NCI-H446 treated with DMSO at 0.1 percent for 48 hours (cell line): ENCODE data around the gene AURKB.
"Not testable (repeated sequence)": the region's sequence is repeated elsewhere in the genome, so short reads cannot be mapped to it uniquely, and the experiment has no call there.

ENCODE experiments used
- DNase-seq: peaks from one replicate; lab custom pipeline; 2025; lab: John Stamatoyannopoulos, UW

The AURKB gene

DNA sequence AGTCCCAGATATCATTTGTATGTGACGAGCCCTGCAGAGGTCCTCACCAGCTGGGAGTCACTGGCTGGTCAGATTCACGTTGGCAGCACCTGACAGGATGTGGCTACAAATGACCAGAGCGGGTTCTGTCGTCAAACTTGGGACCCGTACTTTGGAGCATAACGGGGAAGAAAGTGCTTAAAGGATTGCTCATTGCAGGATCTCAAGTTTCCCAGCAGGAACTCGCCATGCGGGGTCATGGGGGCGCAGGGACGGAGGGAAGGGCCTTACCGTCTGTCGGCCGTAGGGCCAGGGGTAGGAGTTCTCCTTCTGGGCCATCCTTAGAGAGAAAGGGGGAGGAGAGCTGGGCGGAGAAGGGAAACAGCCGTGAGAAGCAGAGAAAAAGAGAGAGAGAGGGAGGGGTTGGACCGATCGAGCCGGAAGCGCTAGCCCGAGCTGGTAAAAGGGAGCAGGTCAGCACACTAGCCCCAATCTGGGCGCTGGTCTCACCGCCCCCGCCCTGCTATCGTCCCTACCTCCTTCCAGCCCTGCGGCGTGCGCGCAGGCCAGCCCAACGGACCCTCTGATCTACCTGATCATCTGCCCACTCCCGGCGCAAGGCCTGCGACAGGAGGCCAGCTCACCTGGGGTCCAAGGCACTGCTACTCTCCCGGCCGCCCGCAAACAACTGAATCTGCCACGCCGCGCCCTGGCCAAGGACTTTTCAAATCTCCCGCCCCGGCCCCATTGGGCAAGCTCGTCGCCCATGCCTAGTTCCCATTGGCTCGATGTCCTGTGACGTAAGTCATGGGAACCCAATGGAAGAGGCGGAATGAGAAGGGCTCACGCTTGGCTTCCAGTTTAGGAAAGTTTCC is at the start of gene AURKB:
TSS of gene AURKB (minus strand) at position 669 of the 854 bp plus-strand sequence. CDS start at position 318, 351 bp downstream.
- peak; percentile 89 for DNase-seq

DNA sequence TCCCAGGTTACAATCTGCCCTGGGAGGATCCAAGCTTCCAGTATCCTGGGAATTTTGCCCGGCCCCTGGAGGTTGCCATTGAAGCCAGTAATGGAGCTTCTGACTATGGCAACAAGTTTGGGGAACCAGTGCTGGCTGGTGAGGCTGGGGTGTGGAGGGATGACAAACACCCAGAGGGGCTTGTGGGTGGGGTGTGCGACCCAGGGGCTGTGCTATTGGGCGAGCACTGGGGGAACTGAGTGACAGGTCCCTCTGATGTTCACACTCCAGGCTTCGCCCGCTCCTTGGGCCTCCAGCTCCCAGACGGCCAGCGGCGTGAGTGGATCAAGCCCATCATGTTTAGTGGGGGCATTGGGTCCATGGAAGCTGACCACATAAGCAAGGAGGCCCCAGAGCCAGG is 47.4 kb upstream of the AURKB start:
- DNase-seq, result no peak

DNA sequence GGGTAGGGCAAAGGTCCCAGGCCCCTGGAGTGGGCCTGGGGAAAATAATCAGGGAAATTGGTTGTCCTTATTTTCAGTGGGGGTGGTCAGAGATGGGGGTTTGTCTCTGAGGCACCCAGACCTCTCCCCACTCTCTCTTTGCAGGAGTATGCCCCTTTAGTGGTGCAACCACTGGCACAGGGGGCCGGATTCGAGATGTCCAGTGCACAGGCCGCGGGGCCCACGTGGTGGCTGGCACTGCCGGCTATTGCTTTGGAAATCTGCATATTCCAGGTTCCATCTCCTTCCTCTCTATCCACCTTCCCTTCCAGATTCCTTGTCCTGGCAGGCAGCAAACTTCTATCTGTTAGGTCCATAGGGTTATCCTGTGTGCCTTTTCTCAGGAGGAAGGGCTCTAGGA is 46.3 kb upstream of the AURKB start:
- DNase-seq, result no peak

DNA sequence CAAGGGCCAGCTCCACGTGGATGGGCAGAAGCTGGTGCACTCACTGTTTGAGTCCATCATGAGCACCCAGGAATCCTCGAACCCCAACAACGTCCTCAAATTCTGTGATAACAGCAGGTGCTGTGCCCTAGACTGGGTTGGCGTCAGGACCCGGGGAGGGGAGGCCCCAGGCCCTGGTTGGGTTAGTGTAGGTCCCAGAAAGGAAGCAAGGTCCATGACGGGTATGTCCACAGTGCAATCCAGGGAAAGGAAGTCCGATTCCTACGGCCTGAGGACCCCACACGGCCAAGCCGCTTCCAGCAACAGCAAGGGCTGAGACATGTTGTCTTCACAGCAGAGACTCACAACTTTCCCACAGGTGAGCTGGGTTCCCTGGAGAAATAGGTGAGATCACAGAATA is 45.9 kb upstream of the AURKB start:
- no peak for DNase-seq

DNA sequence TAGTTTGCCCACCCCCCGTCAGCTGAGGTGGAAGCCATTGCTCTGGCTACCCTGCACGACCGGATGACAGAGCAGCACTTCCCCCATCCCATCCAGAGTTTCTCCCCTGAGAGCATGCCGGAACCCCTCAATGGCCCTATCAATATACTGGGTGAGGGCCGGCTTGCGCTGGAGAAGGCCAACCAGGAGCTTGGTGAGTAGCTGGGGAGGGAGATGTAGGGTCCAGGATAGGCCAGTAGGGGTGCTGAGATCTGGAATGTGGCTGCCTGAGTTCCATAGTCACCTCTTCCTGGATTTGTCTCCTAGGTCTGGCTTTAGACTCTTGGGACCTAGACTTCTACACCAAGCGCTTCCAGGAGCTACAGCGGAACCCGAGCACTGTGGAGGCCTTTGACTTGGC is 45.1 kb upstream of the AURKB start:
- no peak for DNase-seq

DNA sequence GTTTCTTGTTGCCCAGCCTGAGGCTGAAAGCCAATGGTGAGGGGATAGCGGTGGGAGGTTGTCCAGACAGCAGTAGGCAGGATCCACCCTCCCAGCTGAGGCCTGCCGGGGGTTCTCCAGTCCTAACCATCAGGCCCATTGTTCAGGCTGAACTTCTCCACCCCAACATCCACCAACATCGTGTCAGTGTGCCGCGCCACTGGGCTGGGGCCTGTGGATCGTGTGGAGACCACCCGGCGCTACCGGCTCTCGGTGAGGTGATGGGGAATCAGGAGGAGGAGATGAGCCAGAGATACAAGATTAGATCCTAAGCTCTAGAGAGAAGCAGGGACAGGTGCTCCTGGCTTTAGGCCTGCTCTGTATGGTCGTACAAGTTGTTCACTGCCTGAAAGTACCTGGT is 44.5 kb upstream of the AURKB start:
- DNase-seq, result no peak

DNA sequence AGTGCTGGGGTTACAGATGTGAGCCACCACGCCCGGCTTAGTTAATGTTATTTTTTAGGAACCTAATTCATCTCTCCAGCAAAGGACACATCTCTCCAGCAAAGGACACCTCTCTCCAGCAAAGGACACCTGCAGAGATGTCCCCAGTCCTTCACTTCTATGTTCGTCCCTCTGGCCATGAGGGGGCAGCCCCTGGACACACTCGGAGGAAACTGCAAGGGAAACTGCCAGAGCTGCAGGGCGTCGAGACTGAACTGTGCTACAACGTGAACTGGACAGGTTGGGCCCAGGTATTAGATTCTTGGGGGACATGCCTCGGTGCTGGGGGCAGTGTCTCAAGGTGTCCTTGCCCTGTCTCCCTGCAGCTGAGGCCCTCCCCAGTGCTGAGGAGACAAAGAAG is 43.4 kb upstream of the AURKB start:
- no peak for DNase-seq

DNA sequence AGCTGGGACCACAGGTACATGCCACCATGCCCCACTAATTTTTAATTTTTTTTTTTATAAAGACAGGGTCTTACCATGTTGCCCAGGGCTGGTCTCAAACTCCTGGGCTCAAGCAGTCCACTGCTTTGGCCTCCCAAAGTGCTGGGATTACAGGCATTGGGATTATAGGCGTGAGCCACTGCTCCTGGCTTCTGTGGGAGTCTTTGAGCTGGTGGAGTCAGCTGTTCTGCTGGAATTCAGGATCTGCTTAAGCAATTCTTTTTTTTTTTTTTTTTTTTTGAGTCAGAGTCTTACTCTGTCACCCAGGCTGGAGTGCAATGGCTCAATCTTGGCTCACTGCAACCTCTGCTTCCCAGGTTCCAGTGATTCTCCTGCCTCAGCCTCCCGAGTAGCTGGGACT is 41.0 kb upstream of the AURKB start:
- DNase-seq, result not testable (repeated sequence)

DNA sequence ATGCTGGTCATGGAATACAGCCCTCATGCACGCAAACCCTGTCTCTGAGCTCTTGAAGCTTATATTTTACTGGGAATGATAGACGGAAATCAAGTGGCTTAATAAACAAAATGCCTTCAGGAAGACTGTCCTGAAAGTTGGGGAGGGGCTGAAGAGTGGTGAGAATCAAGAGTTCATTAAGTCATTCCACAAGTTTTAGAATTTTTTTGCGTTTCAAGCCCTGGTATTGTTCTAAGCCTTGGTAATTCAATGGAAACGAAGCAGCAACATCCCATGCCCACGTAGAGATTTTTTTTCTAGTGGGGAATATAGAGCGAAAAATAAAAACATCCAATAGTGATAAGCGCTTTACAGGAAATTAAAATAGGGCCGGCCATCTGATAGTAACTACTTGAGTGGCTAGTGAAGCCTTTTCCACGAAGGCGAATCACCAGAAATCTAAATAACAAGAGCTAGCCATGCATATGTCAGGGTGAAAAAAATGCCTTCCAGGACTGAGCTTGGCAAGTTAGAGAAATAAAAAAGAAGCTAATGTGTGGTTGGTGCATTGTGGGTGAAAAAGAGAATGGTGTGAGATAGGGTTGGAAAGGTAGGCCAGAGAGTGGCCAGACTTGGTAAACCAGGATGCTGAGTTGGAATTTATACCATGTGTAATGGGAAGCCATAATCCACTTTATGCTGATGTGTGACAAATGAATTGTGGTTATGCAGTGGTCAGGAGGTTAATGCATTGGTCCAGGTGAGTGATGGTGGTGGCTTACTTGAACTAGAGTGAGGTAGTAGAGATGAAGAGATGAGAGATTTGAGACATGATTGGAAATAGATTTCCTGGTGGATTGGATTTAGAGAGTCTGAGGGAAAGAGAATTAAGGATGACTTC is 39.5 kb upstream of the AURKB start:
- DNase-seq, result no peak

DNA sequence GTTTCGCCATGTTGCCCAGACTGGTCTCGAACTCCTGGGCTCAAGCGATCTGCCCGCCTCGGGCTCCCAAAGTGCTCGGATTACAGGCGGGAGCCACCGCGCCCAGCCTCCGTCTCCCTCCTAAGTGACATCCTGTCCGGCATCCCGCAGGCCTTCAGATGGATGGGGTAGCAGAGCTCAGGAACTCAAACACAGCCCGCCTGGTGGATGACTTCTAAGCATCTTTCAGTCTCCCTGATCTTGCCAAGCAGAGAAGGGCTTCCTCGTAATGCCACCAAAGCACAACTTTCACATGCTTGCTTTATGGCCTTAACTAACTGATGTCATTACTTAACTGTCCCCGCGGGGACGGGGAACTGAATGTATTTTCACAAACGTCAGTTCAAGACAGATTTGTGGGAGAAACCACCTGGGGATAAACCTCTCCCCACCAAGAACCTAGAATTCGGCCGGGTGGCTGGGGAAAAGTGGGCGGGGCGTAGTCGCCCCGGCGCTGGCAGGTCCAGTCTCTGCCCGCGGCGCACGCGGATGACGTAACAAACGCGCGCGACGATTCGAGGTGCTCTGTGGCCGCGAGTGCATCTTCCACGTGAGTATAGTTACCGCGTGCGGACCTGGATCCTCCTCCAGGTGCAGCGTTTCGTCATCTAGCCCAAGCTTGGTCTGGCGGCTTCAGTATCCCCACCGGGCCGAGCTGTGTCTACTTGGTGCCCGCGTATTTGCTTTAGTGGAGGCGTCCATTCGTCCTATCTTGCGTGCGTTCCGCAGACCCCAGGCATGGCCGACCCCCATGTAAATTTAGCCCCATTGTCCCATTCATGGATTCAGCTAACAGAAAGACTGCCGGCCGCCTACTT is 38.6 kb upstream of the AURKB start, which contains the start of gene PFAS:
TSS of gene PFAS (plus strand) at position 539 of the 857 bp plus-strand sequence. CDS start 4,649 bp downstream, outside the sequence.
- peak; percentile 78 for DNase-seq

DNA sequence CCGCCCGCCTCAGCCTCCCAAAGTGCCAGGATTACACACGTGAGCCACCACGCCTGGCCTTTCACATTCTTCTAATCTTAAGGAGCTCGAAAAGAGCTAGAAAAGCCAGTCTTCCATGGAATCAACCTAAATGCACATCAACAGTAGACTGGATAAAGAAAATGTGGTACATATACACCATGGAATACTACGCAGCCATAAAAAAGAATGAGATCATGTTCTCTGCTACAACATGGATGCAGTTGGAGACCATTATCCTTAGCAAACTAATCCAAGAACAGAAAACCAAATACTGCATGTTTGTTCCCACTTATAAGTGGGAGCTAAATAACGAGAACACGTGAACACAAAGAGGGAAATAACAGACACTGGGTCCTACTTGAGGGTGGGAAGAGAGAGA is 34.4 kb upstream of the AURKB start:
- DNase-seq, result no peak

DNA sequence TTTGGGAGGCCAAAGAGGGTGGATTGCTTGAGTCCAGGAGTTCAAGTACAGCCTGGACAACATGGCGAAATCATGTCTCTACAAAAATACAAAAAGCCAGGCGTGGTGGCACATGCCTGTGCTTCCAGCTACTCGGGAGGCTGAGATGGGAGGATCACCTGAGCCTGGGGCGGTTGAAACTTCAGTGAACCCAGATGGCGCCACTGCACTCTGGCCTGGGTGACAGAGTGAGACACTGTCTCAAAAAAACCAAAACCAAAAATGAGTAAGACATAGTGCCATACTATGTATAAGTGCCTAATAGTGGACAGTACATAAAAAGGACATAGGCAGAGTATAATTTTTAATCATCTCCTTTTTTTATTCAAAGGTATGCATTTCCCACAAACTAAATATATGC is 33.5 kb upstream of the AURKB start:
- no peak for DNase-seq

DNA sequence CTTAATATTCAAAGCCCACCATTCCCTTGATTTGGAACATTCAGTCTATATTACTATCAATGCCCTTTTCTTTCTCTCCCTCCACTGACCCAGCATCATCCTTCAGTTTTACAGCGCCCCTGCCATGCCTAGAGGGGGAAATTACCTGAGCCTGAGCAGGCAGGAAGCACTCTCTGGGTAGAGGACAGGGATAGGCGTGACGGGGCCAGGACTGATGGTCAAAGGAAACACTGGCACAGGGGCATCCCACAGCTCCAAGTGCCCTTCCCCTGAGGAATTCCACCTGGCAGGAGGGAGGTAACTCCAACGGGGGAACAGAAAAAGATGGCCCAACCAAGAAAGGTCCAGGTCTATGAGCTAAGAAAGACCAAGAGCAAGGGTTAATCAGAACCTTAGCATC is 27.5 kb upstream of the AURKB start:
- DNase-seq, result no peak

DNA sequence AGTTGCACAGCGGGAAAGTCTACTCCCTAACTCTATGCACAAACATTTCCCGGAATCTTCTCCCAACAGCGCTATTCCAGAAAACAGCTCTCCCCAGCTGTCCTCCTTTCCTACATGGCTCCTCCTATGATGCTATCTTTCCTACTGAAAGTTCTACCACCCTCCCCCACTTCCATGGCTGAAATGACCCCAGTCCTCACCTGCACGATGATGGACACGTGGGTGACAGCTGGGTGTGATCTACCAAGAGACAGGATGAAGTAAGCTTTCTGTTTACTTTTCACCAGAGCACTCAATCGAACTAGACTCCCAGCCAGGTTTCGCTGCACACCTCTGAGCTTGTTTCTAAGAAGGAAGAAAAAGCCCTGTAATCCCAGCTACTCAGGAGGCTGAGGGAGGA is 26.8 kb upstream of the AURKB start:
- no peak for DNase-seq

DNA sequence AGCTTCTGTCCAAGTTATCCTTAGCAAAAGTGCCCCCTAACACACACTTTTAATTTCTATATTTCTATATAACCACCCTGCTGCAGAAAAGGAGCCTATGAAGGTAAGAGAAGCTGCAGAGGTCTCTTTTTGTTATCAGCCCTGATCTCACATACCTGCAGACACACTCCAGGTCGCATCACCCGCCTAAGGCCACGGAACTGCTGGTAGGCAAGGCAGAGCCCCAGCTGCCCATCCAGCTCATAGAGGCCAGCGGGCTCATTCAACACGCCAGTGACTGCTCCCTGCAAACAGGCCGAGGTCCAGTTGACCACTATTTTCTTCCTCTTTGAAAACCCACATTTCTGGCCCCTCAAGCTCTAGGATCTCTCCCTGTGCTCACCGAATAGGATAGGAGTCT is 25.3 kb upstream of the AURKB start:
- no peak for DNase-seq

DNA sequence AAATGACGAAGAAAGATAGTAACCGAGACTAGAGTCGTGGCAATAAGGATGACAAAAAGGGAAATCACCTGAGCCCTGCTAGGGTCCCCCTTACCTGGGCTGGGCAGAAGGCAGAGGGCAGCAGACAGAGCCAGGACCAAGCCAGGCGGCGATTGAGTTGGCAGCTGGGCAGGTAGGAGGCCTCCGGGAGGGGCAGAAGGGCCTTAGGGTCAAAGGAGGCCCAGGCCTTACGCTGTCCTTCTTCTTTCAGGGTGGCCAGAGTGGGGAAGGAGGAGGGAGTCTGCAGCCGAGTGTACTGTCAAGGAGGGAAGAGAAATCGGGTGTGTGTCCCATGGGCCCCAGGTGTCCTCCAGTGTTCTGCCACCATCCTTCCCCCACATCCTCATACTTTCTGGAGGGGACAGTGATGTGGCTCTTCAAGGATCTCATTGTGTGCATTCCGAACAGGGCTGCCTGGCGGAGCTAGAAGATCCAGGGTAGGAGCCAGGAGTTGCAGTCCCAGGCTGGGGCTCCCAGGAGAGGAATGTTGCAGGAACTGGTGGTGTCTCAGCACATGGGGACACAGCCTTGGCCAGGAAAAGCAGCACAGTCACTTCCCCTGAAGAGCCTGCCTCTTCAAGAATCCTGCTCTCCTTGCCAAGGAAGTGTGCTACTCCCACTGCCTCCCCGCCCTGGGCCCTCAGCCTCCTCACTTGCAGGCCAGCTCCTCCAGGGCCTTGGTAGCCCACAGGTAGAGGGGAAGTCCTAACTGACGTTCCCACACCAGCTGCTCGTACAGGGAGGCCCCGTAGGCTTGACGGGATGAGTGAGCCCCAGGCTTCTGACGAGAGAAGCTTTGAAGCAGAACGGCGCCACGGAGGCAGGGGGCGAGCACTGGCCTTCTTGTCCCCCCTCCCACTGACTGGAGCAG is 24.2 kb upstream of the AURKB start:
- DNase-seq, result no peak

DNA sequence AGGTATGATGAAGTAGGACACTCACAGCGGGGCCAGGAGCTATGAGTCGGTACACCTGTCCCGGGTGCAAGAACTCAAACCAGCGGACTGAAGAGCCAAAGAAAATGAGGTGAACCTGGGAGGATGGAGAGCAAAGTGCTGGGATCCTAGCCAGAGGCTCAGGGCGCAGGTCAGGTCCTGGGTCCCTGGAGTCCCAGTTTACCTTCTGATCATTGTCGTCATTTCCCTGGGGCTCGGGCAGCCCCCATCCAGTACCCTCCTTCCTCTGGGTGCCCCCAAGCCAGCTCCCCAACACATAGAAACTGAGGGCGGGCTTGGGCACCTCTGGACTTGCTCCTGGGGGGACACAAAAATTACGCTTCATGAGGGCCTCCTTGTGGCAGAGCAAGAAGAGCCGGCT is 21.3 kb upstream of the AURKB start:
- no peak for DNase-seq

DNA sequence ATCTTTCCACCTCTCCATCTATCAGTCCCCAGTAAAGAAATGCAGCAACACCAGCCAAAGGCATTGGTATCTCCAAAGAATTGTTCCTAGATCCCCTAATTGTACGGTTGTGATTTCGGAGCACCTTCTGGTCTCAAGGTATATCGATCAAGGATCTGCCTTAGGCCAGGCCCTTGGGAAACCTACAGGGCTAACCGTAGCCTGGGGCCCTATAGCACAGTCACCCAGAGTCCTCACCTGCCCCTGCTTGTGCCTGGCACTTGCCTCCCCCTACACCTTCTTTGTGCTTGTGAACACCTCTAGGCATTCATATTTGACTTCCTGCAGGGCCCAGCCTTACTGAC is 16.8 kb upstream of the AURKB start:
- DNase-seq, result no peak

DNA sequence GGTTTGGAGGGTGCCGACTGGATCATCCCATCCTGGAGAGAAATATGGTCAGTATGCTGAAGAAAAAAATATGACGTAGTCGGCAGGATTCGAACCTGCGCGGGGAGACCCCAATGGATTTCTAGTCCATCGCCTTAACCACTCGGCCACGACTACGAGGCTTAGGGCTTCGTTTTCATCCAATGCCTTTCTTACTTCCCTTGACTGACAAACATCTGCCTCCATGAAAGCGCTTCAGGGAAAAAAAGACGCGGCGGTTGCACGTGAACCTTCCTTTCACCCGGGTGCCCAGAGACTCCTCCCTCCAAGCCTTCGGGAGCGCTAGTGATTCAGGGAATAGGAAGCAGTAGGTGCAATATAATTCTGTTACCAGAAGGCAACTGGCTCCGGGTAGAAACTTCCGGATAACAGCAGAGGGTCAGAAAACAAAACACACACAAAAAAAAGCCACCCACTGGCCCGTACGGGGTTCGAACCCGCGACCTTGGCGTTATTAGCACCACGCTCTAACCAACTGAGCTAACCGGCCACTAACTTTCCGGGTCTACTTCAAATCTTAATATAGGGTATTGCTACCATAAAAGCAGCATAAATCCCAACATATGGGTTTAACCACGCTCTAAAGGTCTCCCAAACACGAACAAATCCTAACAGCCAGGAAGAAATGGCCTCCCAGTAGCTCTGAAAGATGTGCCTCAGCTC is 16.3 kb upstream of the AURKB start:
- DNase-seq, result no peak

DNA sequence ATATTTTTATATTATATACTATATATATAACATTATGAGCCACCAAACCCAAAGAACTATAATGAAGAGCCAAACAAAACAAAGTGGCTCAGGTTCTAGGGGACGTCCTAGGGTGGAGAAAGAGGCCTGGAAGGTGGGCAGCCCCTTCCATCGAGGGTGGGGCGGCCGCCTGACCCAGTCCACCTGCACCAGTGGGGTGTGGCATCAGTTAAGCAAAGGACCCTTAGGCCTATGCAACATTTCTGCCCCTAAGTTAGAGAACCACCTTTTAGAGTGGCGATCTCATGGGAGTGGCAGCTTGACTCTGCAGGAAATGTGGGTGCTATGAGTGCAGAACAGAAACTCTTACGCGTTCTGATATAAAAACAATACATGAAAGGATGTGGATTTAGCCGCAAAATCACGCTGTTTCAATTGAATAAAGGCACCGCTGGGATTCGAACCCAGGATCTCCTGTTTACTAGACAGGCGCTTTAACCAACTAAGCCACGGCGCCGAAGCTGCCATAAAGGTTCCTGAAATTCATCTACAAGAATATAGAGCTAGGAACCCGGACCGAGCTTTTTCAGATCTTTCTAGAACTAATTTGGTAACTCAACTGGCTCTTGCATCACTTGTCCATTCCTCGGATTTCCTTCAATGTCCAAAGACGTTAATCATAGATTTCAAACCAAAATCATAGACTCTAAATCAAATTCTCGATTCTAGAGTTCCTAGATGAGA is 15.6 kb upstream of the AURKB start:
- DNase-seq, result no peak
